HEK293 (cell line): Measurements from ENCODE around the gene TLE6.

Experiments used
- CTCF ChIA-PET: fragments of 350-600 bp; formaldehyde crosslinking; extraction: SDS; loops from one replicate; lab custom pipeline; 2021; ENCODE audit warnings: antibody characterized with exemption; lab: Yijun Ruan, JAX
- POLR2A ChIA-PET: fragments of 300-600 bp; formaldehyde crosslinking; extraction: SDS; loops from one replicate; lab custom pipeline; 2020; ENCODE audit warnings: antibody characterized with exemption, inconsistent platforms; lab: Yijun Ruan, JAX
- H3K27ac ChIP-seq: fragments of 200-500 bp; sonication (Bioruptor generic); 2 replicates; pipeline ENCODE4 v1.5.1; 2014; ENCODE audit warnings: low read depth, low read length, control low read depth, inconsistent platforms; ENCODE audit errors: extremely low read depth
- H3K36me3 ChIP-seq, 2 experiments: fragments of 200-500 bp in 1 of 2; sonication (Bioruptor generic) in 1 of 2; 1 replicate in 1 of 2; 2 replicates in 1 of 2; pipeline ENCODE4 v1.5.1; 2014 to 2017; ENCODE audit warnings: inconsistent platforms in 2 of 2, low read length in 2 of 2; ENCODE audit not compliant: control insufficient read depth in 2 of 2, insufficient read depth in 1 of 2
- H3K4me1 ChIP-seq: fragments of 200-500 bp; sonication (Bioruptor generic); 2 replicates; pipeline ENCODE4 v1.5.1; 2014; ENCODE audit warnings: mild to moderate bottlenecking, low read length, inconsistent platforms; ENCODE audit not compliant: control insufficient read depth, insufficient read depth
- H3K4me3 ChIP-seq: 2 replicates; pipeline ENCODE4 v1.5.1; 2011; ENCODE audit warnings: low read depth, mild to moderate bottlenecking, control low read depth, low read length, moderate library complexity
- H3K9me3 ChIP-seq: fragments of 200-500 bp; sonication (Bioruptor generic); 2 replicates; pipeline ENCODE4 v1.5.1; 2014; ENCODE audit warnings: low read depth, low read length, inconsistent platforms; ENCODE audit not compliant: control insufficient read depth, insufficient read depth
- GLIS1 ChIP-seq: fragments of 450-650 bp; formaldehyde crosslinking; IDR thresholded peaks from 2 replicates; pipeline ENCODE4 v1.5.1; 2016; ENCODE audit warnings: missing biosample characterization, missing genetic modification characterization
- IKZF3 ChIP-seq: fragments of 450-650 bp; IDR thresholded peaks from 2 replicates; pipeline ENCODE4 v1.5.0; 2018; ENCODE audit warnings: missing biosample characterization, mild to moderate bottlenecking, missing genetic modification characterization, moderate library complexity
- MEIS1 ChIP-seq: sonication (generic); formaldehyde crosslinking; IDR thresholded peaks from 2 replicates; pipeline ENCODE4 v1.8.1; 2022; ENCODE audit warnings: missing genetic modification reagents, mild to moderate bottlenecking, borderline replicate concordance
- PRDM6 ChIP-seq: fragments of 450-650 bp; formaldehyde crosslinking; IDR thresholded peaks from 2 replicates; pipeline ENCODE4 v1.5.1; 2017; ENCODE audit warnings: missing biosample characterization, missing genetic modification characterization
- SP2 ChIP-seq: fragments of 450-650 bp; formaldehyde crosslinking; IDR thresholded peaks from 2 replicates; pipeline ENCODE4 v1.5.1; 2016; ENCODE audit warnings: missing biosample characterization, missing genetic modification characterization
- ZBTB10 ChIP-seq: fragments of 450-650 bp; formaldehyde crosslinking; IDR thresholded peaks from 2 replicates; pipeline ENCODE4 v1.5.1; 2016; ENCODE audit warnings: missing biosample characterization, missing genetic modification characterization
- ZBTB48 ChIP-seq: fragments of 450-650 bp; formaldehyde crosslinking; IDR thresholded peaks from 2 replicates; pipeline ENCODE4 v1.5.1; 2016; ENCODE audit warnings: missing biosample characterization, missing genetic modification characterization
- ZFP3 ChIP-seq: fragments of 450-650 bp; formaldehyde crosslinking; IDR thresholded peaks from 2 replicates; pipeline ENCODE4 v1.5.1; 2016; ENCODE audit warnings: low read depth, missing biosample characterization, missing genetic modification characterization
- ZFP69B ChIP-seq: fragments of 450-650 bp; formaldehyde crosslinking; IDR thresholded peaks from 2 replicates; pipeline ENCODE4 v1.5.1; 2016; ENCODE audit warnings: missing biosample characterization, missing genetic modification characterization
- ZIC2 ChIP-seq: fragments of 450-650 bp; formaldehyde crosslinking; IDR thresholded peaks from 2 replicates; pipeline ENCODE4 v1.5.1; 2016; ENCODE audit warnings: missing biosample characterization, missing genetic modification characterization
- ZNF114 ChIP-seq: fragments of 450-650 bp; formaldehyde crosslinking; IDR thresholded peaks from 2 replicates; pipeline ENCODE4 v1.5.0; 2017; ENCODE audit warnings: missing biosample characterization, missing genetic modification characterization
- ZNF121 ChIP-seq: fragments of 450-650 bp; formaldehyde crosslinking; IDR thresholded peaks from 2 replicates; pipeline ENCODE4 v1.5.1; 2016; ENCODE audit warnings: missing biosample characterization, missing genetic modification characterization
- ZNF146 ChIP-seq: fragments of 450-650 bp; formaldehyde crosslinking; IDR thresholded peaks from 2 replicates; pipeline ENCODE4 v1.5.1; 2016; ENCODE audit warnings: missing biosample characterization, missing genetic modification characterization
- ZNF148 ChIP-seq: fragments of 450-650 bp; formaldehyde crosslinking; IDR thresholded peaks from 2 replicates; pipeline ENCODE4 v1.5.0; 2017; ENCODE audit warnings: missing biosample characterization, missing genetic modification characterization, borderline replicate concordance
- ZNF174 ChIP-seq: fragments of 450-650 bp; formaldehyde crosslinking; IDR thresholded peaks from 2 replicates; pipeline ENCODE4 v1.5.0; 2017; ENCODE audit warnings: missing biosample characterization, mild to moderate bottlenecking, missing genetic modification characterization
- ZNF223 ChIP-seq: fragments of 450-650 bp; formaldehyde crosslinking; IDR thresholded peaks from 2 replicates; pipeline ENCODE4 v1.5.1; 2016; ENCODE audit warnings: missing biosample characterization, missing genetic modification characterization
- ZNF239 ChIP-seq: fragments of 450-650 bp; formaldehyde crosslinking; IDR thresholded peaks from 2 replicates; pipeline ENCODE4 v1.5.1; 2016; ENCODE audit warnings: missing biosample characterization, missing genetic modification characterization
- ZNF311 ChIP-seq: fragments of 450-650 bp; formaldehyde crosslinking; IDR thresholded peaks from 2 replicates; pipeline ENCODE4 v1.5.1; 2017; ENCODE audit warnings: missing biosample characterization, missing genetic modification characterization, borderline replicate concordance
- ZNF658 ChIP-seq: fragments of 450-650 bp; formaldehyde crosslinking; IDR thresholded peaks from 2 replicates; pipeline ENCODE4; 2016; ENCODE audit warnings: missing biosample characterization, missing genetic modification characterization
- ZNF792 ChIP-seq: fragments of 450-650 bp; formaldehyde crosslinking; IDR thresholded peaks from 2 replicates; pipeline ENCODE4 v1.5.1; 2016; ENCODE audit warnings: missing biosample characterization, missing genetic modification characterization
- ZSCAN16 ChIP-seq: fragments of 450-650 bp; formaldehyde crosslinking; IDR thresholded peaks from 2 replicates; pipeline ENCODE4 v1.5.1; 2016; ENCODE audit warnings: missing biosample characterization, missing genetic modification characterization
- ZSCAN30 ChIP-seq: fragments of 450-650 bp; IDR thresholded peaks from 2 replicates; pipeline ENCODE4 v1.5.1; 2018; ENCODE audit warnings: missing biosample characterization, mild to moderate bottlenecking, missing genetic modification characterization, moderate library complexity
- ZXDB ChIP-seq: fragments of 450-650 bp; formaldehyde crosslinking; IDR thresholded peaks from 2 replicates; pipeline ENCODE4 v1.5.1; 2016; ENCODE audit warnings: missing biosample characterization, missing genetic modification characterization
- TF ChIP-seq, protein P1 (sequence below): fragments of 450-650 bp; formaldehyde crosslinking; IDR thresholded peaks from 2 replicates; pipeline ENCODE4 v1.5.1; 2017; ENCODE audit warnings: missing biosample characterization, mild to moderate bottlenecking, missing genetic modification characterization, moderate library complexity

The TLE6 gene

DNA sequence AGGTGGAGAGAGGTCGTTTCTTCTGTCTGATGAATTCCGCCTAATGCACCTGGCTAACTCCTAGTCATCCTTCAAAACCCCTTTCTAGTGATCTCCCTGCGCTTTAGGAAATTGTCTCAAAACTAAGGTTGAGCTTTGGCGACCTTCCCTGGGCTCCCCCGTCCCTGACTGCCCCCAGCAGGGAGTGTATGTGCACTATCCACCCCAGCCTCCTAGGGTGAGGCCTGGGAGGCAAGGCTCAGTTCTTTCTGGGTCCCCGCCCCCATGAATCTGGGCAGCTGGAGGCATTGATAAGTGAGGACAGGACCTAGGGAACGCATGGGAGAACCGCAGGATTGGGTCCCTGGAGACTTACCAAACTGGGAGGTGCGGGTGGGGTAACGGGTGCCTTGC is 378 bp downstream of the TLE6 start:
- peak overlapping the region; percentile 26 for H3K4me3 ChIP-seq
- TF ChIP-seq ZNF223 (no peak), ZIC2 (no peak), IKZF3 (tag by site-specific recombination) (no peak), ZSCAN16 (tag by site-specific recombination) (no peak), GLIS1 (tag by site-specific recombination) (peak; percentile 86), ZBTB10 (tag by site-specific recombination) (no peak), ZFP3 (tag by site-specific recombination) (peak; percentile 98), ZBTB48 (tag by site-specific recombination) (peak; percentile 98), MEIS1 (no peak), ZNF146 (no peak)
- TF ChIP-seq, all 188 proteins: peak for 3
- peak overlapping the region; percentile 1; the same call in 1 of the 2 replicates for H3K27ac ChIP-seq

DNA sequence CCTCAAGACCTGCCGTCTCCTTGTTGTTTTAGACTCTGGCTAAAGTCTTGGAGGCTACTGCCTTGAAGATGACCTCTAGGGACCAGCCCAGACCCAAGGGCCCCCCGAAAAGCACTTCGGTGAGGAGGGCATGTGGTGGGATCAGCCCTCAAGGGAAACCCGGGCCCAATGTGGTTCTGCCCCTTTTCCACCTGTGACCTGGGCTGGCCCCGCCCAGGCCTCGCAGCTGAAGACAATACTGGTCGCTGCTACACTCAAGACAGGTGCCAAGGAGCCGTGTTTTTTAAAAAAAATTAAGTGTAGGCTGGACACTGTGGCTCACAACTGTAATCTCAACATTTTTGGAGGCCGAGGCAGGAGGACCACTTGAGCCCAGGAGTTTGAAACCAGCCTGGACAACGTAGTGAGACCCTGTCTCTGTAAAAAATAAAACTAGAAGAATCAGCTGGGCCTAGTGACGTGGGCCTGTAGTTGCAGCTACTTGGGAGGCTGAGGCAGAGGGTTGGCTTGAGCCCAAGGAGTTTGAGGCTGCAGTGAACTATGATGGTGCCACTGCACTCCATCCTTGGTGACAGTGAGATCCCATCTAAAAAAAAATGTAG is 903 bp downstream of the TLE6 start:
- H3K9me3 ChIP-seq = no peaks in the 10 kb centered on the region
- TF ChIP-seq ZNF223 (no peak), ZNF121 (tag by site-specific recombination) (peak; percentile 91), SP2 (peak; percentile 27; the same call in 1 of the 2 replicates), ZXDB (tag by site-specific recombination) (no peak)
- H3K4me1 ChIP-seq = peaks cover 6% of the 10 kb centered on the region
- H3K36me3 ChIP-seq = no peaks in the 10 kb centered on the region
- no peak overlapping the region for H3K4me3 ChIP-seq
- CTCF ChIA-PET = interaction anchor here (0.7 to 1.0 kb wide), 2 partner anchors 46 to 58 kb away, joined by 4 to 5 read pairs; no protein-coding TSS in a partner anchor
- H3K27ac ChIP-seq = no peak overlapping the region; the same call in 1 of the 2 replicates
- POLR2A ChIA-PET = interaction anchor here (1.4 to 2.1 kb wide), 3 partner anchors 28 to 58 kb away, joined by 6 to 15 read pairs (median 9); no protein-coding TSS in a partner anchor

More for the DNA sequence above, 378 bp downstream of the TLE6 start:
- H3K36me3 ChIP-seq = no peaks in the 10 kb centered on the region
- peaks cover under 1% of the 10 kb centered on the region; the same call in 1 of the 2 replicates for H3K4me1 ChIP-seq
- POLR2A ChIA-PET = interaction anchor here (0.9 to 2.1 kb wide), 4 partner anchors 9 to 58 kb away, joined by 3 to 15 read pairs (median 8); no protein-coding TSS in a partner anchor
- H3K9me3 ChIP-seq = no peaks in the 10 kb centered on the region
- CTCF ChIA-PET = interaction anchor here (1.0 to 1.2 kb wide), 2 partner anchors 8 to 59 kb away, joined by 4 read pairs; no protein-coding TSS in a partner anchor

GRCh38 chr19:2978772-2979171 is 1.4 kb downstream of the TLE6 start:
- Histone ChIP-seq H3K27ac (no peak overlapping the region), H3K9me3 (no peaks in the 10 kb centered on the region), H3K4me3 (no peak overlapping the region), H3K4me1 (peaks cover 9% of the 10 kb centered on the region), H3K36me3 (no peaks in the 10 kb centered on the region)
- ChIA-PET POLR2A (no interaction called here), CTCF (interaction anchor here (0.7 kb wide), 1 partner anchor 45 kb away, joined by 5 read pairs; no protein-coding TSS in a partner anchor)
- no peak for TF ChIP-seq ZNF148 (tag by site-specific recombination)
- TF ChIP-seq ZNF658 = no peak
- TF ChIP-seq PRDM6 (tag by site-specific recombination) = no peak
- TF ChIP-seq ZFP69B (tag by site-specific recombination) = no peak
- no peak for TF ChIP-seq ZNF239 (tag by site-specific recombination)
- TF ChIP-seq ZNF792 (tag by site-specific recombination) = no peak
- TF ChIP-seq GLIS1 (tag by site-specific recombination) = no peak
- no peak for TF ChIP-seq ZNF174 (tag by site-specific recombination)
- TF ChIP-seq ZNF114 = no peak
- TF ChIP-seq, protein P1, sequence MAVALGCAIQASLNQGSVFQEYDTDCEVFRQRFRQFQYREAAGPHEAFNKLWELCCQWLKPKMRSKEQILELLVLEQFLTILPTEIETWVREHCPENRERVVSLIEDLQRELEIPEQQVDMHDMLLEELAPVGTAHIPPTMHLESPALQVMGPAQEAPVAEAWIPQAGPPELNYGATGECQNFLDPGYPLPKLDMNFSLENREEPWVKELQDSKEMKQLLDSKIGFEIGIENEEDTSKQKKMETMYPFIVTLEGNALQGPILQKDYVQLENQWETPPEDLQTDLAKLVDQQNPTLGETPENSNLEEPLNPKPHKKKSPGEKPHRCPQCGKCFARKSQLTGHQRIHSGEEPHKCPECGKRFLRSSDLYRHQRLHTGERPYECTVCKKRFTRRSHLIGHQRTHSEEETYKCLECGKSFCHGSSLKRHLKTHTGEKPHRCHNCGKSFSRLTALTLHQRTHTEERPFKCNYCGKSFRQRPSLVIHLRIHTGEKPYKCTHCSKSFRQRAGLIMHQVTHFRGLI (tag by site-specific recombination) = no peak
- no peak for TF ChIP-seq IKZF3 (tag by site-specific recombination)
- no peak for TF ChIP-seq ZNF311 (tag by site-specific recombination)
- no peak for TF ChIP-seq ZSCAN30 (tag by site-specific recombination)
